ENCODE measurements around the gene ATP8A1.

GRCh38 chr4:42676066-42676951 lies 19.4 kb upstream of the ATP8A1 start:
- TF ChIP-seq CTCF (IDR thresholded peaks at IDR 0.05) (no peak), PRDM15 (CRISPR knock-in tag; IDR thresholded peaks at IDR 0.05) (no peak), E2F5 (CRISPR knock-in tag; IDR thresholded peaks at IDR 0.05) (no peak)
